ENCODE data around the gene PIP4K2C. TPM values are rescaled to one million over a fixed set of nuclear protein-coding genes. Genes with fewer than 3 reads are reported as not detected.

The PIP4K2C gene
- total and polyA plus RNA-seq, 7 experiments from 2014 or later = 18.5 to 29.7 (median 21.9) TPM

GRCh38 chr12:57577981-57578758, 12.8 kb upstream of the PIP4K2C start:
- Histone ChIP-seq H3K9me3 (ENCODE audit: control insufficient read depth in 2 of 3, low read length in 3 of 3) (no peaks in the 10 kb centered on the region), H3K27ac (ENCODE audit: low read depth, low read length) (no peak overlapping the region), H3K4me3 (ENCODE audit: low read length) (no peak overlapping the region), H3K4me1 (ENCODE audit: control insufficient read depth in 2 of 2, insufficient read depth in 2 of 2, low read length in 2 of 2) (no peaks in the 10 kb centered on the region), H3K36me3 (ENCODE audit: control insufficient read depth in 2 of 3, insufficient read depth in 3 of 3, low read length in 3 of 3) (no peaks in the 10 kb centered on the region), H3K27me3 (ENCODE audit: control insufficient read depth in 2 of 2, insufficient read depth in 2 of 2, low read length in 2 of 2) (no peaks in the 10 kb centered on the region)
- ChIA-PET CTCF (no interaction called here), POLR2A (no interaction called here)
- Mint-ChIP-seq H3K27me3 (peaks cover 0 to 3% (median 2%) of the 10 kb centered on the region in 5 donors), H3K4me1 (peaks cover under 1 to 2% (median 2%) of the 10 kb centered on the region in 7 donors), H3K27ac (peak overlapping the region in 1 of 9 donors; percentile 16), H3K36me3 (peaks cover 0 to 5% (median 0%) of the 10 kb centered on the region in 5 donors), H3K9me3 (peaks cover 0 to 1% (median 0%) of the 10 kb centered on the region in 11 donors), H3K4me3 (no peak overlapping the region)
- ATAC-seq (no peak), DNase-seq (no peak)
- intact Hi-C loops (cut with micrococcal nuclease) = no loop called here

- Histone ChIP-seq H3K4me1 (ENCODE audit: control insufficient read depth in 2 of 2, insufficient read depth in 2 of 2, low read length in 2 of 2) (no peaks in the 10 kb centered on the region), H3K27me3 (ENCODE audit: control insufficient read depth in 2 of 2, insufficient read depth in 2 of 2, low read length in 2 of 2) (no peaks in the 10 kb centered on the region), H3K27ac (ENCODE audit: low read depth, low read length) (no peak overlapping the region), H3K36me3 (ENCODE audit: control insufficient read depth in 2 of 3, insufficient read depth in 3 of 3, low read length in 3 of 3) (no peaks in the 10 kb centered on the region), H3K9me3 (ENCODE audit: control insufficient read depth in 2 of 3, low read length in 3 of 3) (no peaks in the 10 kb centered on the region), H3K4me3 (ENCODE audit: low read length) (no peak overlapping the region)
- no peak for DNase-seq
- Mint-ChIP-seq H3K36me3 (peaks cover 0 to 5% (median 0%) of the 10 kb centered on the region in 5 donors), H3K4me3 (no peak overlapping the region), H3K27ac (no peak overlapping the region), H3K4me1 (peaks cover 5 to 10% (median 6%) of the 10 kb centered on the region in 7 donors), H3K27me3 (peaks cover 0 to 9% (median 5%) of the 10 kb centered on the region in 5 donors), H3K9me3 (peaks cover 0 to 1% (median 0%) of the 10 kb centered on the region in 11 donors)
- ChIA-PET CTCF (no interaction called here), POLR2A (no interaction called here)
- no peak for ATAC-seq
- intact Hi-C loops (cut with micrococcal nuclease) = no loop called here
These were observed 12.0 kb upstream of the PIP4K2C start for GRCh38 chr12:57579011-57579410.

DNA sequence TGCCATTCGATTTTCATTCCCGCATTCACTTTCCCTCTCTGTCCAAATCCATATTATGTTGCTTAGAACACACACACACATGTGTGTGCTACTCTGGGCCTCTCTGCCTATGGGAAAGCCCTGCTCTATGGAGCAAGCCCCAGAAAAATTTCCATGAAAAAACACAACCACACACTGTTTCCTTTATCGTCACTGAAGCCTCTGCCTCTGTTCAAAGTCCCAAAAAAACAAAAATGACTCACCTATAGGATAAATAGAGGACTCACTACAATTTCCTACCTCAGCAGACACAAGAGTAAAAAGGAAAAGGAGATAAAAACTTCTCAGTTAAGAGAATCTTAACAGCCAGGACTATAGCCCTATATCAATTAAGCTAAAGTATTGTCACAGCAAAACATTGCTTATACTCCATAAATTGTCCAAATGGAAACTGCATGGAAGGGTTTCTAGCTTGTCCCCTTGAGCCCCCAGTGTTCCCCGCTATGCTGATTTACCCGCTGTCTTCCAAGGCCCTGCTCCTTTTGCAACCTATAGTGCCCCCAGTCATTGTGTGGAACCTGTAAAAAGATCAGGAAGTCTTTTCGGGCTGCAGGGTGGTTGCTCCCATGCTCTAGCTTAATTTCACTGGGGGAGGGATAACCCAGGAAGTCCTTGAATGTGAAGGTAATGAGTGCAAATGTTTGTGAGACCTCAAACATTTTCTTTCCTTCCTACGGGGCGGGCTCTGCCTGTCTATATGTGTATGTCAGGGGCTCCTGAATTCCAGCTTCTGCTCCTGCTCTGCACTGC, 11.1 kb upstream of the PIP4K2C start:
- peaks cover 5 to 15% (median 6%) of the 10 kb centered on the region in 7 donors for H3K4me1 Mint-ChIP-seq
- no peaks in the 10 kb centered on the region for H3K27me3 ChIP-seq (ENCODE audit: control insufficient read depth in 2 of 2, insufficient read depth in 2 of 2, low read length in 2 of 2)
- intact Hi-C loops (cut with micrococcal nuclease) = no loop called here
- H3K9me3 Mint-ChIP-seq = peaks cover 0 to 1% (median 0%) of the 10 kb centered on the region in 11 donors
- DNase-seq = no peak
- no peak overlapping the region for H3K27ac ChIP-seq (ENCODE audit: low read depth, low read length)
- peak overlapping the region in 2 of 9 donors; percentile 23 to 78 for H3K27ac Mint-ChIP-seq
- CTCF ChIA-PET = interaction anchor here (1.3 to 7.6 kb wide), 4 partner anchors 33 to 117 kb away, joined by 3 to 72 read pairs (median 4); no protein-coding TSS in a partner anchor
- peaks cover 0 to 9% (median 9%) of the 10 kb centered on the region in 5 donors for H3K27me3 Mint-ChIP-seq
- POLR2A ChIA-PET = interaction anchor here (0.7 to 1.9 kb wide), 3 partner anchors 10 to 14 kb away, joined by 4 to 6 read pairs (median 4); no protein-coding TSS in a partner anchor
- no peaks in the 10 kb centered on the region for H3K36me3 ChIP-seq (ENCODE audit: control insufficient read depth in 2 of 3, insufficient read depth in 3 of 3, low read length in 3 of 3)
- no peak overlapping the region for H3K4me3 Mint-ChIP-seq
- ATAC-seq = no peak
- H3K4me3 ChIP-seq (ENCODE audit: low read length) = no peak overlapping the region
- peaks cover 0 to 5% (median 0%) of the 10 kb centered on the region in 5 donors for H3K36me3 Mint-ChIP-seq
- H3K4me1 ChIP-seq (ENCODE audit: control insufficient read depth in 2 of 2, insufficient read depth in 2 of 2, low read length in 2 of 2) = no peaks in the 10 kb centered on the region
- no peaks in the 10 kb centered on the region for H3K9me3 ChIP-seq (ENCODE audit: control insufficient read depth in 2 of 3, low read length in 3 of 3)

DNA sequence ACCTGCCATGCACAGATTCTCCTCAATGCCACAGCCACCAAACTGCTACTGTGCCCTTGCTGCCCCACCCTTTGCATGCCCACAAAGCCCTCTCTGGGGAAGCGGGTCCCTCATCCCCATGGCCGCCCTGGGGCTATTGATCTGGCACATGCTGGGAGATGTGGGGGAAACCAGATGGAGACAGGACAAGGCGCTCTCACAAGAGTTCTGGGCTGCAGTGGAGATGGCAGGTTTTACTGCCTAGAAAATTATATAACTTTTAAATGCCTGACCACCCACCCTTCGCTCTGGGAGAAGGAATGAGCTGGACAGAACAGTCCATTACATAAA, 10.6 kb upstream of the PIP4K2C start:
- ChIA-PET POLR2A (interaction anchor here (1.1 to 1.9 kb wide), 2 partner anchors 11 to 41 kb away, joined by 4 to 6 read pairs; no protein-coding TSS in a partner anchor), CTCF (interaction anchor here (1.3 to 7.6 kb wide), 4 partner anchors 32 to 117 kb away, joined by 3 to 72 read pairs (median 4); no protein-coding TSS in a partner anchor)
- no peak overlapping the region for H3K4me3 Mint-ChIP-seq
- Histone ChIP-seq H3K4me3 (ENCODE audit: low read length) (no peak overlapping the region), H3K9me3 (ENCODE audit: control insufficient read depth in 2 of 3, low read length in 3 of 3) (no peaks in the 10 kb centered on the region), H3K4me1 (ENCODE audit: control insufficient read depth in 2 of 2, insufficient read depth in 2 of 2, low read length in 2 of 2) (no peaks in the 10 kb centered on the region), H3K27me3 (ENCODE audit: control insufficient read depth in 2 of 2, insufficient read depth in 2 of 2, low read length in 2 of 2) (no peaks in the 10 kb centered on the region), H3K36me3 (ENCODE audit: control insufficient read depth in 2 of 3, insufficient read depth in 3 of 3, low read length in 3 of 3) (no peaks in the 10 kb centered on the region), H3K27ac (ENCODE audit: low read depth, low read length) (no peak overlapping the region)
- H3K9me3 Mint-ChIP-seq = peaks cover 0 to 1% (median 0%) of the 10 kb centered on the region in 11 donors
- H3K4me1 Mint-ChIP-seq = peaks cover 5 to 15% (median 6%) of the 10 kb centered on the region in 7 donors
- peaks cover 0 to 14% (median 14%) of the 10 kb centered on the region in 5 donors for H3K27me3 Mint-ChIP-seq
- H3K27ac Mint-ChIP-seq = no peak overlapping the region
- intact Hi-C loops (cut with micrococcal nuclease) = no loop called here
- H3K36me3 Mint-ChIP-seq = peaks cover 0 to 5% (median 0%) of the 10 kb centered on the region in 5 donors
- no peak for ATAC-seq
- DNase-seq = no peak

DNA sequence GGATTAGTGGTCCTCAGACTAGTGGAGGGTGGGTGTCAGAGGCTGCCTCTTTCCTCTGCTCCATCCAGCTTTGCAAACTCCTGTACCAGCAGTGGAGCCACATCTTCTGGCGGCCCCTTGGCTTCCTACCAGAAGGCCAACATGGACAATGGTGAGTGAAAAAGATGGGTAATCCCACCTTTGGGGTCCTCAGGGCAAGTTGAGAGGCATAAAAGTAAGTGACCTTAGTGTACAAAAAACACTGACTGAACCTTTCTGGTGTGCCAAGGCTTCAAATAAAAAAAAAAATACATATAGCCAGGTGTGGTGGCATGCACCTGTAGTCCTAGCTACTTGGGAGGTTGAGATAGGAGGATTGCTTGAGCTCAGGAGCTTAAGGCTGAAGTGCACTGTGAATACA, 9.2 kb upstream of the PIP4K2C start:
- H3K36me3 ChIP-seq (ENCODE audit: control insufficient read depth in 2 of 3, insufficient read depth in 3 of 3, low read length in 3 of 3) = no peaks in the 10 kb centered on the region
- Mint-ChIP-seq H3K4me1 (peaks cover 5 to 15% (median 6%) of the 10 kb centered on the region in 7 donors), H3K9me3 (peaks cover 0 to 1% (median 0%) of the 10 kb centered on the region in 11 donors), H3K36me3 (no peaks in the 10 kb centered on the region), H3K4me3 (no peak overlapping the region), H3K27me3 (peaks cover 0 to 18% (median 14%) of the 10 kb centered on the region in 5 donors), H3K27ac (no peak overlapping the region)
- H3K27ac ChIP-seq (ENCODE audit: low read depth, low read length) = no peak overlapping the region
- ATAC-seq = no peak
- no peak overlapping the region for H3K4me3 ChIP-seq (ENCODE audit: low read length)
- no peaks in the 10 kb centered on the region for H3K27me3 ChIP-seq (ENCODE audit: control insufficient read depth in 2 of 2, insufficient read depth in 2 of 2, low read length in 2 of 2)
- ChIA-PET CTCF (interaction anchor here (0.6 to 7.6 kb wide), 8 partner anchors 10 to 1537 kb away, joined by 3 to 72 read pairs (median 4); no protein-coding TSS in a partner anchor), POLR2A (interaction anchor here (0.5 to 0.9 kb wide), 3 partner anchors 46 to 296 kb away, joined by 3 to 4 read pairs (median 3); no protein-coding TSS in a partner anchor)
- intact Hi-C loops (cut with micrococcal nuclease) = loop anchor here in 1 of 2 donors (2.0 kb wide), 1 partner anchor 59 kb away; the partner anchor contains the start of gene MBD6
- no peak for DNase-seq
- no peaks in the 10 kb centered on the region for H3K9me3 ChIP-seq (ENCODE audit: control insufficient read depth in 2 of 3, low read length in 3 of 3)
- no peaks in the 10 kb centered on the region for H3K4me1 ChIP-seq (ENCODE audit: control insufficient read depth in 2 of 2, insufficient read depth in 2 of 2, low read length in 2 of 2)

DNA sequence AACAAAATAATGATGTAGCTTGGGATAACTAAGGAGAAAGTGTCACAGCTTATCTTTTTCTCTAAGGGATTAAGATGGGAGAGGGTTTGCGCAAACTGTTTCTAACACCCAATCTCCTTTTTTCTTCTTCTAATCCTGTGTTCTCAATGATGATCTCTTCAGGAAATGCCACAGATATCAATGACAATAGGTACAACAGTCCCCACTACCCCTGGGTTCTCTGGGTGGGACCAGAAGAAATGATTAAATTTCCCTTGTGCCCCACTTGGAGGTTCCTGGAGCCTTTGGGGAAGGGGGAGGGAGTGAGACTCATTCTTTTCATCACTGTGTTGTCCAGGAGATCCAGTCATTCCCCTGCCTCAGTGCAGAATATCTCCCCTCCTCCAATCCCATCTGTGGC, 8.6 kb upstream of the PIP4K2C start:
- H3K9me3 Mint-ChIP-seq = peaks cover 0 to 1% (median 0%) of the 10 kb centered on the region in 11 donors
- POLR2A ChIA-PET = no interaction called here
- H3K27ac Mint-ChIP-seq = no peak overlapping the region
- Histone ChIP-seq H3K4me3 (ENCODE audit: low read length) (no peak overlapping the region), H3K36me3 (ENCODE audit: control insufficient read depth in 2 of 3, insufficient read depth in 3 of 3, low read length in 3 of 3) (no peaks in the 10 kb centered on the region), H3K4me1 (ENCODE audit: control insufficient read depth in 2 of 2, insufficient read depth in 2 of 2, low read length in 2 of 2) (no peaks in the 10 kb centered on the region), H3K27ac (ENCODE audit: low read depth, low read length) (no peak overlapping the region), H3K9me3 (ENCODE audit: control insufficient read depth in 2 of 3, low read length in 3 of 3) (no peaks in the 10 kb centered on the region), H3K27me3 (ENCODE audit: control insufficient read depth in 2 of 2, insufficient read depth in 2 of 2, low read length in 2 of 2) (no peaks in the 10 kb centered on the region)
- no peak overlapping the region for H3K4me3 Mint-ChIP-seq
- intact Hi-C loops (cut with micrococcal nuclease) = loop anchor here in 1 of 2 donors (2.0 kb wide), 1 partner anchor 60 kb away; the partner anchor contains the start of gene MBD6
- H3K4me1 Mint-ChIP-seq = peaks cover 5 to 15% (median 6%) of the 10 kb centered on the region in 7 donors
- CTCF ChIA-PET = interaction anchor here (0.6 to 7.6 kb wide), 15 partner anchors 9 to 221 kb away, joined by 3 to 72 read pairs (median 4); partner anchors contain the start of gene GLI1
- H3K36me3 Mint-ChIP-seq = no peaks in the 10 kb centered on the region
- no peak for DNase-seq
- no peak for ATAC-seq
- peaks cover 0 to 18% (median 14%) of the 10 kb centered on the region in 5 donors for H3K27me3 Mint-ChIP-seq
